ENCODE data around the gene NEUROD2.

NEUROD2 gene

DNA sequence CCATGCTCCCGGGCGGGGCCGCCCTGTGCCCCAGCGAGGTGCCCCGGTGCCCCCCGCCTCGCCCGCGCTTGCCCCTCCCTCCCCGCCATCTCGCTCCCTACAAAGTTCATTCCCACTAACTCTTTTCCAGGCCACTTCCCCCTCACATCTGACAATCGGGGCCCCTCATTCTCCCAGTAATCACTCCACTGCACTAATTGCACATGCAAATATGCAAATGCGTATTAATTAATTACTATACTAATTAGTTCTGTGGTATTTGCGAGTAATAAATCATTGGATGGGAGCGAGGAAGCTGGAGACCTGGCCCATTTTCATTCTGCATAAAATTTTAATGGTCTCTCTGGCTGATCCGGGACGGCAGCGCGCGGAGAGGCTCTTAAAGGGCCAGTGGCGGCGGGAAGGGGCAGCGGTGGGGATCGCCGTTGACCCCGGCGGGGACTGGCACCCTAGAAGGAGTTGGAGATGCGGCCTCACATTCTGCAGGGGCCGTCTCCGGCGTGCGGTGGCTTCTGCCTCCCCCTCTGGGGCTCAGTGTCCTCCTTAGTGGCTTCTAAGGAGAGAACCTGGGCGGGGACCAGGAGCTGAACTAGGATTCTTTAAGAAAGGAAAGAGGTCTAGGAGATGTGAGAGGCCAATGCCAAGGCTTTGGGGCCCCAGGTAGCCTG, 10.7 kb upstream of the NEUROD2 start:
- DNase-seq, result peak; percentile 78

DNA sequence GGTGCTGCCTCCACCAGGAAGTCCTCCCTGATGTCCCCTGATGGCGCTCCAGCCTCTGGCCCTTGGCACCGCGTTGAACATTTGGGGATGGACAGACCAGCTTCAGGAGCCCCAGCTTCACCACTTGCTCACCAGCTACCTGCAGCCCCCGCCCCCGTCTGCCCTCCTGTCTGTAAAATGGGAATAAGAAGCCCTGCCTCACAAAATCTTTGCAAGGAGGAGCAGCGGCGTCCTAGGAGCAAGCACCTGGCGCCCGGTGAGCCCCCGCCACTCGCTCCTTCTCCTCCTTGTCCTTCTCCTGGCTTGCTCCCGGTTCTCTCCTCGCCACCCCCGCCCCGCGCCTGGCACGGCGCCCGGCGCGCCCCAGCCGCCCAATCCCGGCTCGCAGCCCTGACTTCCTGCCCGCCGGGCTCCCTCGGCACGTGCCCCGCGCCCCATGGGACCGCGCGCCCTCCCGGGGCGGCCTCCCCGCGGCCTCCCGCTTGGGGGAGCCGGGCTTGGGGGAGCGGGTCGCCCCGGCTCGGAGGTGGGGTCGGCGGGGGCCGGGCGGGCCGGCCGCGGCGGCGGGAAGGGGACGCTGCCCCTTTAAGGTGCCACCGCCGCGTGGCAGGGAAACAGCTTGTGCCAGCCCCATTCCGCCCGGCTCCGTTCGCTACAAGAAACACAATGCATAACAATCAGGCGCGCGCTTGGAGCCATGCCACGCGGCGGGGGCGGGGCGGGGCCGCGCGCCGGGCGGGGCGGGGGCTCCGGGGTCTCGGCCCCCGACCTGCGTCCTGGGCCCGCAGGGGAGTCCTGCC, 9.9 kb upstream of the NEUROD2 start:
- DNase-seq, result peak; percentile 70

DNA sequence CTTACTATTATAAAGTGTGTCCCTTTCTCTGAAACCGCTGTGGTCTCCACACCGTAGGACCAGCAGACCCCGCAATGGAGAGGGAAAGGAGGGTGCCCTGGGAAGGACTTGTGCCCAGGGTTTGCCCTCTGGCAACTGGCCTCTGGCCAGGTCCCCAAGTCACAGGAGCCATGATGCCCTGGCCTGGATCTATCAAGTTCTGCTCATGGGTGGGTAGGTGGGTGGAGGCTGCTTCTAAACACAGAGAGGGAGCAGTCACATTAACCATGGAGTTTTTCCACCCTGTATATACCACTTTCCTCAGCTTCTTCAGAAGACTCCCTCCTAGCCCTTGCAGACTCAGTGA, 9.4 kb upstream of the NEUROD2 start:
- no peak for DNase-seq

DNA sequence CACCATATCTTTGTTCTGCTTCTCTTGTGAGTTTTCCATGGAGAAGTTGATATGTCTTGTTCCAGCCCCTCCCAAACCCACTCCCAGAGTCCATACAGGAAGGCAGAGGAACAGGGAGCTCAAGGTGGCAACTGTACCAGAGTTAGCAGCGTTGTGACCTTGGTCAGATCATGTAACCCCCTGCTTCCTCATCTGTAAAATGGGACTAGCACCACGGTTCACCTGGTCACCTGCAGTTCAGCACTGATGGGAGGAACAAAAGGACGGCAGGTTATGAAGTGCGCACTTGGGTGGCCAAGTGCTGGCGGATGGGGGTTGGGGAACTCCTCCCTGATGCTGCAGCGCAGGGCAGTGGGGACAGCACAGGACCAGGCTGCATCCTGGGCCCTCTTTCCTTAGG, 7.7 kb upstream of the NEUROD2 start:
- no peak for DNase-seq

DNA sequence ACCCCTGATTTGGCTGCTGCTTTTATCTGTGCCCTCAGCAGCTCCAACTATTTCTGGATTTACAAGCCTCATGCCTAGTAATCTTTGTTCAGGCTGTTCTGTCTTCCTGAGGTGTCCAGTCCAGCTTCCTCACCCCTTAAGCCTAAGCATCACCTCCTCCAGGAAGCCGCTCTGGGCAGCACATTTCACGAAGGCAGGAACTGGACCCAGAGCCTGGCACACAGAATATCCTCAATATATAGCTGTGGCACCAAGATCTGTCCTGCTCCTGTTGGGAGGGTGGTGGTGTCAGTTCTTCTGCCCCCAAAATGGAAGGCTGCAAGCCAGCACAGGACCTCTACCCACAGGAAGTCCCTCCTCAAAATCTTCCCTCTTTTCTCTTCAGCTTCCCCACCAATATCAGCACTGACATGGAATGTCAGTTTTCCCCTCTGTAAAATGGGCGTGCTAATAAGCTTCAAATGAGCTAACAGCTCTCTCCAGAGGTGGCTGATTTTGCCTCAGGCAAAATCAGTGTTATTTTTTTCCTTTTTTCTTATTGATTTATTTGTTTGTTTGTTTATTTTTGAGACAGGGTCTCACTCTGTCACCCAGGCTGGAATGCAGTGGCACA, 6.9 kb upstream of the NEUROD2 start:
- no peak for DNase-seq

DNA sequence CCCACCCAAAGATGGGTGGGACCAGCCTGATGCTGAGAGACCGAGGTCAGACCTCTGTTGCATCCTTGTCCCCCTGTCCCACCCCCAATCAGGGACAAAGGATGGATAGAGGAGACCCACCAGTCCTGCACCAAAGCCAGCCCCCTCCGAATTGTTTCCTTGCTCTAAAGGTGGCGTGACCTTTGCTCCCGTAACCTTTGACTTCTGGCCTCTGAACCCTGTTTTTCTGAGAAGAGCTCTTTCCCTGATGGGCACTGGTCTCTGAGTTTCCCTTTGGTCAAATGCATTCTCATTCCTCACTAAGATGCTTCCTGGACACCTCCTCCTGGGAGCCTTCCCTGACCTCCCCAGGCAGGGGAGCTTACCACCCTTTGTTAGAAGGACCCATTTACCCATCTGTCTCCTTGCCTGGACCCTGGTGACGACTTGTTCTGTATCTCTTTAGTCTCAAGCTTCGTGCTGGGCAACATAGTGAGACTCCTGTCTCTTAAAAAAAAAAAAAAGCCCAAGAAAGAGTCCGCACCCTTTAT, 5.3 kb upstream of the NEUROD2 start:
- no peak for DNase-seq

DNA sequence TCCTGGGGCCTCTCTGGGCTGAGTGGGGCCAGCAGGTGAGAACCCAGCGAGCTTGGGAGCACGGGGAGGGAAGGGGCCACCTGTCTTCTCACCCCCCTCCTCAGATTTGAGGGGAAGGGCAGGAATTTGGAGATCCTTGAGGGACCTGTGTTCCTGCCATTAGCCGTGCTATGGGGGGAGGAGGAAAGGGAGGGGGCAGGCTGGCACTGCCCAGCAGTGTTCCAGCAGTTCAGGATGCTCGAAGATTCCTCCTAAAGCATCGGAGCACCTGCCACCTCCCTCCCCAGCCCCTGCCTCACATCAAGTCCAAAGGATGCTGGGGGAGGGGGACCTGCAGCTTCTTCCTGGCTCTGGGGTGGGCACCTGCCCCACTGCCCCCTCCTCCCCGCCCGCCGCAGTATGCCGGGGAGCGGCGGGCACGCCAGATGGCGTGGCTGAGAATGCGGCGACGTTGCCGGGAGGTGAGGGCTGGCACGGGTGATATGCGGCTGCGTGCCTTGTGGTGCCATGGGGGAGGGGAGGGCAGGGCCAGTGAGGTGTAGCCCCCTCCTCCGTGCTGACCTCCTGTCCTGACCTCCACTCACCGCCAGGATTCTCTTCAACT, 4.7 kb upstream of the NEUROD2 start:
- DNase-seq, result no peak

DNA sequence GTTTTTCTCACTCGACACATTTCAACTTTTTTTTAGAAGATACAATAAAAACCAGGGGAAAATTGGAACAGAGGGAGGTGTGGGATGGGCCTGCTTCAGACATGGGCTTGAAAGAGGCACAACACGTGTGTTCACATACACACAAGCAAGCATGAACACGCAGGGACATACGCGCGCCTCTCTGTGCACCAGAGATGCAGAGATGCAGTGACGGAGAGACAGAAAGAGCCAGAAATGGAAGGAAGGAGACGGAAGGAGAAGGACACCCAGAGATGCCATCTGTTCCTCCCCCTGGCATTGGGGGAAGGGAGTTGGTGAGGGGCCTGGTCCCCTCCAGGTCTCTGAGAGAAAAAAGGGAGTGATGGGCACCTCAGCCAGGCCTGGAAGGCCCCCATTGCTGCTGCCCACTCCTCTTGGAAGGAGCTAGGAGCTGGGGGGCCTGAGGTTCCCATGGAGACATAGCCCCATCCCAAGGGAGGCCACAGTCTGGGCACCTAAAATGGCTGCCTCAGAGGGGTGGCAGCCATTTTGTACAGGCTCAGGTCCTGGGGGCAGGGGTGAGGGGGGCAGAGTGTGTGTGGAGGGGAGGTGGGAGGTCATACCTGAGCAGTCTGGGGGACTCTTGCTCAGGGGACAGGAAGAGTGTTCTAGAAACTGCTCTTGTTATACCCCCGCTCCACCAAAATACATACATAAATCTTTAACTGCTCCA, 3.8 kb upstream of the NEUROD2 start:
- no peak for DNase-seq

DNA sequence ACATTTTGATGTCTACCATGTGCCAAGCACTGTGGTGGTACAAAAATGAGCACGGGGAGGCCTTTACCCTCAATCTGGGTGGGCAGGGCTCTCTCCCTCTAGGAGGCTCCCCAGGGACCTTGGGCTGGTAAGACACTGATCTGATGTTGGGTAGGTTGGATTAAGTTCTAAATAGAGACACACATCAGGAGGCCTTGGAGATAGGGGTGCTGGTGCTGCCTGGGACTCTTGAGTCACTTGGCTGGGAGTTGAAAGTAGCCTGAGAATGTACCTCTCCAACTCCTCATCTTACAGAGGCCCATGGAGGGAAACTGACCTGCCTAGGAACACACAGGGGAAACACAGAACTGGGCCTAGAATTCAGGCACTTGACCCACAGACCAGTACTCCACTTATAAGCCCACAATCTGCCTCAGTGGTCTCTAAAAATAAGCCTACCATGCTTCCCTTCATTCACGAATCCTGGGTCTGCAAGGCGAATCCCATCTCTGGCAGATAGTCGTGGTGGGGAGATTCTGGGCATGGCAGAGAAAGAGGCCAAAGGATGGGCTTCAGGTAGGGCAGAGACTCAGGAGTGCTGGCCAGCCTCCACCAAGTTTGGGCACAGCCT, 1.8 kb upstream of the NEUROD2 start:
- DNase-seq, result no peak

DNA sequence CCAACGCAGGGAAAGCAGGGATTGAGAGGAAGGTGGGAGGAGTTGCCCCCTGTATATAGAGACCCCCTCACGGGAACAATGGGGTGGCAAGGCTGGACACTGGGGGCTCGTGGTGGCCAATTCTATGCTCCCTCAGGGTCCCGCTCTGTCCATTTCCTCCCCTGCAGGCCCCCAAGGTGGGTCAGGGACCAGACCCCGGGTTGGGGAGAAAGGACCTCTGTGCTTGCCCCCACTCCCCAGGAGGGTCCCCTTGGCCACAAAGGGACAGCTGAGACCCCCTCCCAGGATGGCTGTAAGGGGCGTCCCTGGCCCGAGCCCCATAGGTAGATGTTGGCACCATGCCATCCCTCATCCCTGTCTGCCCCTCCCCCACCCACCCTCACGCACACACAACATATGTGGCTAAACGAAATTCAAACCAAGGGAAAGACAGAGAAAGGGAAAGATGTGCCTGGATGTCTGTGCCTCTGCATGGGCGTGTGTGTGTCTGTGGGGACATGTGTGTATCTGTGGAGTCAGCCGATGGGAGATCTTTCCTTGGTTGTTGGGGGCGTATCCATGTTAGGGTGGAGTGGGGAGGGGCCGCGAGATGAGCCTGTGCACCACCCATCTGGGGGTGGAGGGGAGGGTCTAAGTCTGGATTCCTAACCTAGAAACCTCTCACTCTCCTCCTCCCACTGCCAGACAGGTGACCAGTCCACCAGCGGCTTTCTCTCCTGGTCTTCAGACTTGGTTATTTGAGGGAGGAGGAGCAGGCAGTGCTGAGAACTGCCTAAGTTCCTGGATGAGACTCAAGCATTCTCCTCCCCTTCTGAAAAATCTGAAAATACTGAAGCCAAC, 642 bp upstream of the NEUROD2 start:
- no peak for DNase-seq

DNA sequence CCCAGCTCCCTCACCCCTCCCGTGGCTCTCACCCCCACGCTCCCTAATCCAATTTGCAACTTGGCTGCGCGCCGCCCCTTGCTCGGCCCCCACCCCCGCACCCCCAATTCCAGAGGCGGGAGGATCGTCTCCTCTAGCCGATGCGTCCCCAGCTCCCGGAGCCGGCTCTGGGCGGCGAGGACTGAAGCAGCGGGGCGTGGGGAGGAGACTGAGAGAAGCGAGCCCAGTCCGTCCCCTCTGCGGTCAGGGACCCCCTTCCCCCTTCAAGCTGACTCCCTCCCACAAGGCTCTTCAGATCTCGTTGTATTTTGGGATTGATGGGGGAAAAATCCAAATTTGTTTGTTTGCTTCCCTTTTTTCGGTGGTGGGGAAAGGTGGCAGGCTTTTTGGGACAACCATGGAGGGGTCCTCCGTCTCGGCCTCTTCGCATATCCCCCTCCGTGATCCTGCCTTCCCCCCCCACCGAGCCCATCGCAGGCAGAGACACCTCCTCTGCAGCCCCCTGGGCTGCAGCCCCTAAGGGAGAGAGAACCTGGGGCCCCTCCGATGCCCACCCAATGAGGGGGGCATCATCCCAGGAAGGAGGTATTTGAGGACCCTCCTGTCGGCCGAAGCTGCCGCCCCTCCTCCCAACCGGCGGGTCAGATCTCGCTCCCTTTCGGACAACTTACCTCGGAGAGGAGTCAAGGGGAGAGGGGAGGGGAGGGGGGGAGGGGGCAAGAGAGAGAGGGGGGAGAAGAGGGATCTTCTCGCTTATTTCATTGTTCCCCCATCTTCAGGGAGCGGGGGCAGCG, 466 bp downstream of the NEUROD2 start:
- no peak for DNase-seq

DNA sequence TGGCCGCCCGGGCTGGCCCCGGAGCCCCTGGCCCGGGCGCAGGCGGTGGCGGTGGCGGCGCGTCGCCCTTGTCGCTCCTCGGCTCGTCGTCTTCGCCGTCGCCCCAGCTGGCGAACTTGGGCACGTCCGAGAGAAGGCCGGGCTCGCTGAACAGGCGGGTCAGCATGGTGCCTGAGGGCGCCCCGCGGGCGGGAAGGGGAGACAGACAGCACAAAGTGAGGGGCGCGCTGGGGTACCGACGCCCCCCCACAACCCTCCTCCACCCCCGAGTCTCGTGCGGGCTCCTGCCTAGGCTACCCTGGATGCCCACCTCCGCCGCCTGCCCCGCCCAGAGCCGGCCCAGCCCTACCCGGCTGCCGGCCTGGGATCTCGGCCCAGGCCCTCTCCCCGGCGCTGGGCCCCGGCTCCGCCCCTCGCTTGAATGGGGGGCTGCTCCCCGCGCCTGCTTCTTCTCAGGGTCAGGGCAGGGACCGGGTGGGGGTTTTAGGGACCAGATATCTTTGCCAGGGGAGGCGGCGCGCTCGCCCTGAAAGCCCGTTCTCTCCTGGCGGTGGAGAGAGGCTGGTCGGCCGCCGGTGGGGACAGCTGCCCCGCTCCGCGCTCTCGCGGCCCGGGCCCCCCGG, 1.2 kb downstream of the NEUROD2 start:
- no peak for DNase-seq

DNA sequence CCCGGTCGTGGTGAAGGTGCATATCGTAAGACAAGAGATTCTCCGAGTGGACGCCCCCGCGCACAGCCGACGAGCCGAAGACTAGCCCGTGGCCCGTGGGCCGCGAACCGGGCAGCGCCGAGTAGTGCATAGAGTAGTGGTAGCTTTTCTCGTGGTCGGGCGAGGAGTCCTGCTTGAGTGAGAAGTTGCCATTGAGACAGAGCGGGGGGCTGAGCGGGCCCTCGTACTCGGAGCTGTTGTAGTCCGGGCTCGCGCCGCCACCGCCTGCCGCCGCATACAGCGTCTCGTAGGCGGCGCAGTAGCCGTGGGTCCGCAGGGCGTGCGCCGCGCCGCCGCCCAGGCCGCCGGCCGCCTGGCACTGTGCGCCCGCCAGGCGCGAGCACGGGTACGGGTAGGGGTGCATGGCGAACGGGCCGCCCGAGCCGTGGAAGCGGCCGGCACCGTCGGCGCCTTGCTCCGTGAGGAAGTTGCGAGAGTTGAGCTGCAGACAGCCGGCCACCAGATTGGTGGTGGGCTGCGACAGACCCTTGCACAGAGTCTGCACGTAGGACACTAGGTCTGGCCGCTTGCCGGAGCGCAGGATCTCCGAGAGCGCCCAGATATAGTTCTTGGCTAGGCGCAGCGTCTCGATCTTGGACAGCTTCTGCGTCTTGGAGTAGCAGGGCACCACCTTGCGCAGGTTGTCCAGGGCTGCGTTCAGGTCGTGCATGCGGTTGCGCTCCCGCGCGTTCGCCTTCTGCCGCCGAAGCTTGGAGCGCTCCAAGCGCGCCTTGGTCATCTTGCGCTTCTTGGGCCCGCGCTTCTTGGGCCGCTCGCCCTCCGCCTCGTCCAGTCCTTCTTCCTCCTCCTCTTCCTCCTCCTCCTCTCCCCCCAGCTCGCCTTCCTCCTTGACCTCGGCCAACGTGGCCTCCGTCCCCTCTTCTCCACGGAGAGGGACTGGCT, 2.0 kb downstream of the NEUROD2 start:
- peak; percentile 16 for DNase-seq

DNA sequence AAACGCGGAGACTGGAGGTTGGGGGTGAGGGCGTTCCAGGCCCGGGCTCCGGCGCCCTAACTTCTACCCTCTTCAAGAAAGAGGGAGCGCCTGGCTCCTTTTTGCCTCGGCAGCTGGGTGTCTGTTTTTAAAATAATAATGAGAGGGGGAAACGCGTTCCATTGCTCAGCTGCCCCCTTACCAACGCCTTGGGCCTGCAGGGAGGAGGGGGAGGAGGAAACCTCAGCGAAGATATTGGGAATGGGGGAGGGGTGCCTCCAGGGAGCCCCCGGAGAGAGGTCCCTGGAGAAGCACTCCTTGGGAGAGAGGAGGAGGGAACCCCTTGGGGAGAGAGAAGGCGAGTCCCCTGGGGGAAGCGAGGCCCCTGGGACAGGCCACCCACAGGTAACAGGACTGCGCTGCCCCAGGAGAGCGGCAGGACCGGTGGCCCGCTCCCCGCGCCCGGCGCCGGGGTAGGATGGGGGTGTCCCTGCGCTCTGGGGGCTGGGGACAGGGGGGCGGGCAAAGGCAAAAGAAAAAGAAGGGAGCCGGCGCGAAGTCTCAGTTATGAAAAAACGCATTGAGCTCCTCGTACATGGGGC, 2.7 kb downstream of the NEUROD2 start:
- no peak for DNase-seq

DNA sequence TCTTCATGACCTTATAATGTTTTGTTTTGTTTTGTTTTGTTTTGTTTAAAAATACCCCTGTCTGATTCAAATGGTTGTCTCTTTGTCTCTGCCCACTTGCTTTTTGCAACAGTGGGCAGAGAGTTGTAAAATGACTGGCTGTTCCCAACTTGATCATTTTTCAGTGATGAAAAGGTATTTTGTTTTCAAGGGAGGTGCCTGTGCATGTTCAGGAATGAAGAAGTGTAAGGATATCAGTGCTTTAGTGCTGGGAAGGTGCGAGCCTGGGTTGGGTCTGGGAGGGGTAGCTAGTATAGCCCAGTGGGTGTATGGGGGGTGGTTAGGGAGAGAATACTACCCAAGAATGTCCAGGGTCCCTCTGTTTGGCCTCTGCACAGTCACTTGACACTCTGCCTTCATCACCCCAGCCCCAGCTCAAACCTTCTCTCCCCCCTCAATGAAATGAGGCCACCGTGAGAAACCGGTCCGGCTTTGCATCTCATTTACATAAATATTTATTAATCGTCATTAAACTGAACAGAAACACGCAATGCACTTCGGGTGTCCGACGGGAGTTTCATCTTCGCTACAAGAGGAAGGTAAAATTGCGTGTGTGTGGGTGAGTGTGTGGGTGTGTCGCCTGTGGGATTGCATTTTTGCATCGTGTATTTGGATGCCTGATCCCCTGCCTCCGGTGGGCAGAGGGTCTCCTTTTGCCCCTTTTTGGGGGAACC, 4.3 kb downstream of the NEUROD2 start:
- no peak for DNase-seq

DNA sequence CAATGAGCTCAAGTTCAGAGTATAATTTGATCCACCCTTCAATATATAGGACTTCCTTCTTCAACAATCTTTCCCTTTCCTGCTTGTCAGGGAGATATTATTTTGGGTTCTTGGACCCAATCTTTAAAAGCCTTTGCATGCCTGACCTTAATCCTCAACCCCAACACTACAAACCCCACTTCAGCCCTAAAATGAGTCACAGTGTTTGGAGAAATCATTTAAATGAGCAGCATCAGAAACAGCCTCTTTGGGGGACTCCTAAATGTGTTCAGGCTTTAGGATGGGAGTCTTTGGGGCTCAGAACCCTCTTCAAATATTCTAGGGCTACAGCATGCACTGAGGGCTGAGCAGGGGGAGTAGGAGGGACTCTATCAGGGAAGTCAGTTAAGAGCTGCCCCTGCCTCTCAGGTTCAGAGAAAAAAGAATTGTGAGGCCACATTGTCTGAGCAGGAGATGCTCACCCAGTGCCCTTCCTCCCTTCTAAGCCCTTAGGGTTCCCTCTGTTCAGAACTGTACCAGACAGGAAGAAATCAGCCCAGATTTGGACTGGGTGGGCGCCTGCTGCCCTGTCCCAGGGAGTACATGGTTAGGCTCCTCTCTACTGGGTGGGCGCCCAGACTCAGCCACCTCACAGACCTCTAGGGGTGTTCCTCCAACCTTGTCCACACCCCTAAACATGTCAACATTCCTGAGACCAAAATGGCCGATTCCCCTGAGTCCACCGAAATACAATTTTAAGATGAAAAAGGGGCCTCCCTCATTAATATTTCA, 5.0 kb downstream of the NEUROD2 start:
- DNase-seq, result no peak

Measured in DMS79 treated with DMSO at 0.1 percent for 48 hours (cell line).